A204.1 (cell line): ENCODE measurements around the gene CNOT11.
"Not testable (repeated sequence)": the region's sequence is repeated elsewhere in the genome, so short reads cannot be mapped to it uniquely, and the experiment has no call there.

ENCODE experiments used
- FAIRE-seq: peaks from 2 replicates; lab custom pipeline; 2012; peaks lifted over from hg19 to GRCh38; lab: Jason Lieb, UNC

The CNOT11 gene

DNA sequence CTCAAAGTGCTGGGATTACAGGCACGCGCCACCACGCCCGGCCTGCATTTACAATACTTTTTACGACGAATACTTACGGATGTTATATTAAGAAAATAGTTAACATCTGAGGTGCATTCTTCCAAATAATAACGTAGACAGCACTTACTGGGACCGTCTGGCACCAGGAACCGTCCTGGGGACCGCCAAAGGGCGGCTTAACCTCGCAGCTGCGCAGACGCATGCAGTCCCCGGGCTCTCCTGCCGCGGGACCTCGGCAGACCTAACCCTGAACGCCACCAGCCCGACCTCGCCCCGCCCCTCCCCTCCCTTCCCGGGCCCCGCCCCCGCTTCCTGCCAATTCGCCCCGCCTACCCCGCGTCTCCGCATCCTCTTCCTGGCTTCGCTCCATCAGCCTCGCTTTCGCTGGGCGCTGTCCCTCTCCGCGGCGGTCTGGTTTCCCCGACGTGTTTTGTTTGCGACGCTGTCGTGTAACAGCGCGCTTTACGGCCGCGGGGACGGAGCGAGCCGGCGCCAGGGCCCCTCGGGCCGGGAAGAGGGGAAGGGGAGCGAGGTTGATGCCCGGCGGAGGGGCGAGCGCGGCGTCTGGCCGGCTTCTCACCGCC is at the start of gene CNOT11:
TSS of gene CNOT11 (plus strand) at position 479 of the 605 bp plus-strand sequence. CDS start at position 558, 79 bp downstream.
- FAIRE-seq = peak; percentile 62

DNA sequence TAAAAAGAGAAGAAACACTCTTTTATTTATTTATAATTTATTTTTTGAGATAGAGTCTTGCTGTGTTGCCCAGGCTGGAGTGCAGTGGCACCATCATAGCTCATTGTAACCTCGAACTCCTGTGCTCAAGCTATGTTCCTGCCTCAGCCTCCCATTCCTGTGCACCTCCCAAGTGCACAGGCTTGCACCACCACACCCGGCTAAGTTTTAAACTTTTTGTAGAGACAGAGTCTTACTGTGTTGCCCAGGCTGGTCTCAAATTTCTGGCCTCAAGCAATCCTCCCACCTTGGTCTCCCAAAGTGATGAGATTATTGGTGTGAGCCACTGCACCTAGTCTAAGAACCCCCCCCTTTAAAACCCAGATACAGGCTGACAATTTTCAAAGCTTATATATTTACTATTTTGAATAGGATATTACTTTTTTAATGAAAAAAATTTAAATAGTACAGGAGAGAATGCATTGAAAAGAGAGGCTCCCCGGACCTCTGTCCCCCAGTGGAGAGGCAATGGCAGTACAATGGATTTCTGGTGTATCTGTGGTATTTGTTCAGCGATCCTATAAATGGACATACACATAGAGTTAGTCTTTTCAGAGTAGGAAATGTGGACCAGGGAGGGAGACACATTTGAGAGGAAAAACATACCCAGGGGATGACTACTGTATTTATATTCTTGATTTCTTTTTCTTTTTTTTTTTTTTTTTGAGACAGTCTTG is 48.1 kb upstream of the CNOT11 start:
- no peak for FAIRE-seq

DNA sequence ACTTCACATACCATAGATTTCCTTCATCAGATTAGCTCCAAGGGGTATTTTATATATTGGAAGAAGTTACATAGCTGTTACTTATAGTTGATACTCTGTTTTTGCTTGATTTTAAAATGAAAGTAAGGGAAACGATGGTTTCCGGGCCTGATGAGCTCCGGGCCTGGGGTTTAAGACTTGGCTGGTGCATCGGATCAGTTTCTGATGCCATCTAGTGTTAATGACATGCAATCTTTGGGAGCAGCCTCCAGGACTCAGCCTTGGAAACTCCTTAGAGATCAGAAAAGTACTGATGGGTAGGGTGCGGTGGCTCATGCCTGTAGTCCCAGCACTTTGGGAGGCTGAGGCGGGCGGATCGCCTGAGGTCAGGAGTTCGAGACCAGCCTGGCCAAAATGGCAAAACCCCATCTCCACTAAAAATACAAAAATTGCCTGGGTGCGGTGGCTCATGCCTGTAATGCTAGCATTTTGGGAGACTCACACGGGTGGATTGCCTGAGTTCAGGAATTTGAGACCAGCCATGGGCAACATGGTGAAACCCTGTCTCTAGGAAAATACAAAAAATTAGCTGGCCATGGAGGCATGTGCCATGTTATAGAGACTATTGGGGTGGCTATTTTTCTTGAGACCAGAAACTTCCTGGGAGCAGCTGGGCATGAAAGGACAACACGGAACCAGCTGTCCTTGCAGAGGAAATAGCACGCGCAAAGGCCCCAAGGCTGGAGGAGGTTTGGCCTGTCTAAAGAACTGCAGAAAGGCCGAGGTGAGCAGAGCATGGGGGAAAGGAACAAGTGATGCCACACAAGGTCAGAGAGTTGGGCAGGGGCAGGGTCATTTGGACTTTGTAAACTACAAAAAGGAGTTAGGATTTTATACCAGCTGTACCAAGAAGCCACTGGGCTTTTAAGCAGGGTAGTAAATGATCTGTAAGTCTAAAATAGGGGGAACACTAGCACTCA is 46.9 kb upstream of the CNOT11 start:
- FAIRE-seq = peak; percentile 89

- no peak for FAIRE-seq
Observed at GRCh38 chr2:101208830-101209229, 43.9 kb upstream of the CNOT11 start.

GRCh38 chr2:101219246-101219645 is 33.4 kb upstream of the CNOT11 start:
- no peak for FAIRE-seq

DNA sequence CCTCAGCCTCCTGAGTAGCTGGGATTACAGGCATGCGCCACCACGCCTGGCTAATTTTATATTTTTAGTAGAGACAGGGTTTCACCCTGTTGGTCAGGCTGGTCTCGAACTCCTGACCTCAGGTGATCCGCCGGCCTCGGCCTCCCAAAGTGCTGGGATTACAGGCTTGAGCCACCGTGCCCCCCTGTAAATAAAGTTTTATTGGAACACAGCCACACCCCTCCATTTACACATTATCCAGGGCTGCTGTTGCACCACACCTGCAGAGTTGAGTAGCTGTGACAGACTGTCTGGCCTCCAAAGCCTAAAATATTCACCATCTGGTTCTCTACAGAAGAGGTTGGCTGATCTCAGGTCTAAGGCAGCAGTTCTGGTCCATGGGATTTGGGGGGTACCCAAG is 32.6 kb upstream of the CNOT11 start:
- not testable (repeated sequence) for FAIRE-seq

- FAIRE-seq = no peak
Observed at GRCh38 chr2:101223814-101224231, 28.9 kb upstream of the CNOT11 start.

GRCh38 chr2:101230541-101231001 is 22.1 kb upstream of the CNOT11 start:
- FAIRE-seq = no peak

GRCh38 chr2:101231240-101231639 is 21.4 kb upstream of the CNOT11 start:
- no peak for FAIRE-seq

DNA sequence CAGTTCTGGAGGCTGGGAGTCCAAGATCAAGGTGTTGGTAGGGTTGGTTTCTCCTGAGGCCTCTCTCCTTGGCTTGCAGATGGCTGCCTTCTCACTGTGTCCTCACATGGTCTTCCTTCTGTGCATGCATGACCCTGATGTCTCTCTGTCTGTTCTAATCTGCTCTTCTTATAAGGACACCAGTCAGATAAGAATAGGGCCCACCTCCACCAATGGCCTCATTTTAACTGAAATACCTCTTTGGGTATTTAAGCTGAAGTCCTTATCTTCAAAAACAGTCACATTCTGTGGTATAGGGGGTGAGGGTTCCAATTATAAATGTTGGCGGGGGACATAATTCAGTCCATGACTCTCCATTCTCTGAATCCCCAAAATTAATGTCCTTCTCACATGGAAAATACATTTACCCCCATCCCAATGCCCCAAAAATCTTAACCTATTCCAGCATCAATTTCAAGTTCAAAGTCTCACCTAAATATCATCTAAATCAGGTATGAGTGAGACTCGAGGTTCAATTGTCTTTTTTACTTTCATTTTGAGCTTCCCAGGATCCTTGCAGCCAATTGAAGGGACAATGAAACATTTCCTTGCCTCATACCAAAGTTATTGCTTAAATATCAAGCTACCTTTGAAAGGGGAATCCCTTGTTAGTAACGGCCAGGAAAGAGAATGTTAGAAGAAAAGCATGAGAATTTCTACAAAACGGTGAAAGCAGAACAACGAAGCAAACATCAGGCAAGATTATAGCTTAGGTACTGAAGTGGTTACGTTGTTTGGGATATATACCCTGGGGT is 20.6 kb upstream of the CNOT11 start:
- no peak for FAIRE-seq

DNA sequence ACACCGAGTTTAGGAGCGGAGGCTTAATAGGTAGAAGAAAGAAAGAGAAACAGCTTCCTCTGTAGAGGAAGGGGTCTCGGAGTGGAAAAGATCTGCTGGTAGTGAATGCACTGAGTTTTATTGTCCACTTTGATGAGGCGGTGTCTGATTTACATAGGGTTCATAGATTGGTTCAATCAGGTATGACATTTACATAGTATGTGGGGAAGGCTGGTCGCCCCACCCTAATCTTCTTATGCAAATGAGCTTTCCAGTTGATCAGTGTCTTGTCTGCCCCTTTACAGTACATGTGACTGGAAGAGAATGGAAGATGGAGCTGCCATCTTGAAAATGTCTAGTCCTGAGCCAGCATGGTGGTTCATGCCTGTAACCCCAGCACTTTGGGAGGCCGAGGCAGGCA is 19.9 kb upstream of the CNOT11 start:
- FAIRE-seq = no peak

- no peak for FAIRE-seq
Observed at GRCh38 chr2:101234169-101234938, 18.3 kb upstream of the CNOT11 start.

DNA sequence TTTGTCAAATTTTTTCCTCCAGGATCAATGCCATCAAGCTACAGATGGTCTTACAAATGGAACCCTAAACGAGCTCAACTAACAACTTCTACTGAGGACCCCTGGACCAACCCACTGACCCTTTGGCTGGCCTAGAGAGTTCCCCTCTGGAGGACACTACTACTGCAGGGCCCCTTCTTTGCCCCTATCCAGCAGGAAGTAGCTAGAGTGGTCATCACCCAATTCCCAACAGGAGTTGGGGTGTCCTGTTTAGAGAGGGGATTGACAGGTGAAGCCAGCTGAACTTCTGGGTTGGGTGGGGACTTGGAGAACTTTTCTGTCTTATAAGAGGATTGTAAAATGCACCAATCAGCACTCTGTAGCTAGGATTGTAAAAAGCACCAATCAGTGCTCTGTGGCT is 16.7 kb upstream of the CNOT11 start:
- FAIRE-seq = not testable (repeated sequence)

- not testable (repeated sequence) for FAIRE-seq
Observed at GRCh38 chr2:101237944-101238343, 14.7 kb upstream of the CNOT11 start.

DNA sequence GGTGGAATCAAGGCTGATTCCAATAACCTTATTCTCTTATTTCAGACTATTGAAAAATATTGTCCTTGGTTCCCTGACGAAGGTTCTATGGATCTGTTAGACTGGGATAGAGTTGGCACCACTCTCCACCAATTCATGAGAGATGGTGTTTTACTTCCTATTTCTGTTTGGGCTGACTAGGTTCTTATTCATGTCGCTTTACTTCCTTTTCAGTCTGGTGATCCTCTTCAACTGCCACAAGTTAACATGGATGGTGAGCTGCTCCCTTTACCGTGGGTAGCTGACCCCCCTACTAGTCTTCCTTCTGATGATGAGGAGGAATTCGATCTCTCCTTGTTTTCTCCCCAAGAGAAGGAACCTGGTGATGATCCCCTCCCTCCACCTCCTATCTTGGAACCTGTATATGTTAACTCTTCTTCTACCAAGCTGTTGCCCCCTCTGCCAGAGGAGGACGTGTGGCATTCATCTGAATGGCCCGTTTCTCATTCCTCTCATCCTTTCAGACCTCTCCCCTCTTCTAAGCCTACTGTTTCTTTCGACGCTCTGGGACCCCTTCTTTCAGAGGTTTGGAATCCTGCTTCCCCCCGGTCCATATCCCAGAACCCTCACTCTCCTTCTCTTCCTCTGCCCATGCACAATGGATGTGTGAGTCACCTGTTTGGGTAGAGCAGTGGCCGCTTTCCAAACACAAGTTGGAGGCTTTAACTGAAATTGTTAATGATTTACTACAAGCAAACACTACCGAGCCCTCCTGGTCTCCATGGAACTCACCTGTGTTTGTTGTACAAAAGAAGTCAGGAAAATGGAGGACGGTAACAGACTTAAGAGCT is 13.5 kb upstream of the CNOT11 start:
- FAIRE-seq = no peak

DNA sequence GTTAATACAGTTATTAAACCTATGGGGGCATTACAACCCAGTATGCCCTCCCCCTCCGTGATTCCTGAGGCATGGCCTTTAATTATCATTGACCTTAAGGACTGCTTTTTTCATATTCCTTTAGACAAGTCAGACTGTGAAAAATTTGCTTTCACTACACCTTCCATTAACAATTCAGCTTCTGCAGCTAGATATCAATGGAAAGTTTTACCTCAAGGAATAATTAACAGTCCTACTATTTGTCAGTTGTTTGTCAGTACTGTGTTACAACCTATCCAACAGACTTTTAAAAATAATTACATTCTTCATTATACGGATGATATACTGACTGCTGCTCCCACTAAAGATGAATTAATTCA is 12.9 kb upstream of the CNOT11 start:
- FAIRE-seq = not testable (repeated sequence)

- not testable (repeated sequence) for FAIRE-seq
Observed at GRCh38 chr2:101240694-101241093, 12.0 kb upstream of the CNOT11 start.

DNA sequence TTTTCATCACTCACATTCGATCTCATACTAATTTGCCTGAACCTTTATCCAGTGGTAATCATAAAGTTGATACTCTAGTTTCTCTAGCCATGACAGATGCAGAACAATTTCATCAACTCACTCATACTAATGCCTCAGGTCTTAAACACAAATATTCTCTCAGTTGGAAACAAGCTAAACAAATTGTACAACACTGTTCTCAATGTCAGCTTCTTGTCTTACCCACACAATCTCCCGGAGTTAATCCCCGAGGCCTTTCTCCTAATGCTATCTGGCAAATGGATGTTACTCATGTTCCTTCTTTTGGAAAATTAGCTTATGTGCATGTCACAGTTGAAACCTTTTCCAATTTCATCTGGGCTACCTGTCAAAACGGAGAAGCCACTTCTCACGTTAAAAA is 11.5 kb upstream of the CNOT11 start:
- no peak for FAIRE-seq

GRCh38 chr2:101244373-101244772 is 8.3 kb upstream of the CNOT11 start:
- FAIRE-seq = not testable (repeated sequence)

DNA sequence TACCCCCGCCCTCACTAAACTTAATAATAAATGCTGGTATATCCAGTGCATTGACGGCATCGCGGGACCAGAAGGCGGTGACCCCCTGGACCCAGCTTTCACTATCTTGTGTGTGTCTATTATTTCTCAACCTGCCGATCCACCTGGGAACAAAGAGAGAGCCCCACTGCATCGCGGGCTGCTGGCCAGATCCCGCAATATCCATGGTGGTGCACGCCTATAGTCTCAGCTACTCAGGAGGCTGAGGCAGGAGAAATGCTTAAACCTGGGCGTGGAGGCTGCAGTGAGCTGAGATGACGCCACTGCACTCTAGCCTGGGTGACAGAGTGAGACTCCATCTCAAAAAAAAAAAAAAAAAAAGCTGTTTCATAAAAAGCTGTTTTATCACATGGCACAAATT is 7.8 kb upstream of the CNOT11 start:
- not testable (repeated sequence) for FAIRE-seq
